Parathyroid adenoma (tissue), 2 donors: ENCODE results near the gene MOGAT3.

Experiments used
- H2AFZ ChIP-seq: fragments of 300-600 bp; sonication (generic); one replicate; pipeline ENCODE4 v1.7.0; 2017; ENCODE audit warnings: antibody characterized with exemption, mild to moderate bottlenecking
- H3K27ac ChIP-seq: fragments of 300-600 bp; sonication (generic); one replicate; pipeline ENCODE4 v1.7.0; 2017
- H3K27me3 ChIP-seq: fragments of 300-600 bp; sonication (generic); one replicate; pipeline ENCODE4 v1.7.0; 2017; ENCODE audit warnings: low read length; ENCODE audit not compliant: control insufficient read depth, insufficient read depth
- H3K36me3 ChIP-seq: fragments of 300-600 bp; sonication (generic); one replicate; pipeline ENCODE4 v1.7.0; 2017; ENCODE audit warnings: low read length; ENCODE audit not compliant: control insufficient read depth, insufficient read depth
- H3K4me1 ChIP-seq: fragments of 300-600 bp; sonication (generic); one replicate; pipeline ENCODE4 v1.7.0; 2017; ENCODE audit warnings: control low read depth
- H3K4me2 ChIP-seq: fragments of 300-600 bp; sonication (generic); one replicate; pipeline ENCODE4 v1.7.0; 2017; ENCODE audit warnings: low read length
- H3K4me3 ChIP-seq: fragments of 300-600 bp; sonication (generic); one replicate; pipeline ENCODE4 v1.7.0; 2017; ENCODE audit warnings: low read depth, low read length
- H3K79me2 ChIP-seq: fragments of 300-600 bp; sonication (generic); one replicate; pipeline ENCODE4 v1.7.0; 2017; ENCODE audit warnings: control low read depth
- H3K9ac ChIP-seq: fragments of 300-600 bp; sonication (generic); one replicate; pipeline ENCODE4 v1.7.0; 2017; ENCODE audit warnings: mild to moderate bottlenecking
- H3K9me3 ChIP-seq: fragments of 300-600 bp; sonication (generic); one replicate; pipeline ENCODE4 v1.7.0; 2017; ENCODE audit warnings: low read length; ENCODE audit not compliant: control insufficient read depth
- TF ChIP-seq, protein P1 (sequence below): fragments of 300-600 bp; sonication (generic); IDR thresholded peaks from one replicate; pipeline ENCODE4 v1.7.0; 2017; ENCODE audit warnings: antibody characterized with exemption, mild to moderate bottlenecking
- donor health status: primary hyperparathyroidism.

The MOGAT3 gene

DNA sequence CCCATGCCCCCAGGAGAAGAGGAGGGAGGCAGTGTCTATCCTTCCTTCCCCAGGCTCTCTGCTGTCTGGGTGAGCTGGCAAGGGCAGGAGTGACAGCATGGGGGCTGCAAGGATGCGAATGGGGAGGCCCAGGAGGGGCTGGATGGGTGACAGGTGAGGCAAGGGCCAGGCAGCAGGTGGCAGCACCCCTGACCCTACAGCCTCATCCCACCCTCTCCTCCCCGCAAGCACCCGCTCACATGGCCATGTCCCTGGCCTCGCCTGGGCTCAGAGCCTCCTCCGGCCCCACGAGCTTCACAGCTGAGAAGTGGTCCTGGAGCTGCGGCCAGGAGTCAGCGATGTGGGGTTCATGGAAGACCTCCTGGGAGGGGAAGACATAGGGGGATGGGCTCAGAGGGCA is 11.2 kb upstream of the MOGAT3 start:
- Histone ChIP-seq H3K4me3 (no peak overlapping the region), H3K9me3 (no peaks in the 10 kb centered on the region), H2AFZ (no peak overlapping the region), H3K4me1 (no peaks in the 10 kb centered on the region), H3K79me2 (no peaks in the 10 kb centered on the region), H3K4me2 (no peak overlapping the region), H3K27ac (no peak overlapping the region), H3K36me3 (no peaks in the 10 kb centered on the region), H3K27me3 (no peaks in the 10 kb centered on the region), H3K9ac (no peak overlapping the region)
- TF ChIP-seq, protein P1, sequence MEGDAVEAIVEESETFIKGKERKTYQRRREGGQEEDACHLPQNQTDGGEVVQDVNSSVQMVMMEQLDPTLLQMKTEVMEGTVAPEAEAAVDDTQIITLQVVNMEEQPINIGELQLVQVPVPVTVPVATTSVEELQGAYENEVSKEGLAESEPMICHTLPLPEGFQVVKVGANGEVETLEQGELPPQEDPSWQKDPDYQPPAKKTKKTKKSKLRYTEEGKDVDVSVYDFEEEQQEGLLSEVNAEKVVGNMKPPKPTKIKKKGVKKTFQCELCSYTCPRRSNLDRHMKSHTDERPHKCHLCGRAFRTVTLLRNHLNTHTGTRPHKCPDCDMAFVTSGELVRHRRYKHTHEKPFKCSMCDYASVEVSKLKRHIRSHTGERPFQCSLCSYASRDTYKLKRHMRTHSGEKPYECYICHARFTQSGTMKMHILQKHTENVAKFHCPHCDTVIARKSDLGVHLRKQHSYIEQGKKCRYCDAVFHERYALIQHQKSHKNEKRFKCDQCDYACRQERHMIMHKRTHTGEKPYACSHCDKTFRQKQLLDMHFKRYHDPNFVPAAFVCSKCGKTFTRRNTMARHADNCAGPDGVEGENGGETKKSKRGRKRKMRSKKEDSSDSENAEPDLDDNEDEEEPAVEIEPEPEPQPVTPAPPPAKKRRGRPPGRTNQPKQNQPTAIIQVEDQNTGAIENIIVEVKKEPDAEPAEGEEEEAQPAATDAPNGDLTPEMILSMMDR: no peak

DNA sequence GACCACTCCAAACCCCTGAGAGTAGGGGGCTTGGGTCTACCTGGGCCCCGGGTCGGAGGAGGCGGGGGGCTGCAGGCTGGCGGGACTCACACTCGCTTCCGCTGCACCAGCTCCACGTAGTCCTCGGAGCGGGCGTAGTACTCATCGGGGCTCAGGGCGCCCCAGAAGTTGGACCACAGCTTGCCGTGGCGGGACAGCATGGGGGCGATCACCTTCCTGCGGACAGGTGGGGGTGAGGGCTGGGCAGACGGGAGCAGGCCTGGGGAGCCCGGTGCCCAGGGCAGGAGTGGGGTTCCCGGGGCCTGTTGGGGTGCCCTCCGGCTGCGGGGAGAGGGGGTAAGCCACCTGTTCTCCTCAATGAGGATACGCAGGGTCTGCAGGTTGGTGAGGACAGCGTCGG is 10.7 kb upstream of the MOGAT3 start:
- H3K36me3 ChIP-seq: no peaks in the 10 kb centered on the region
- no peak overlapping the region for H3K27ac ChIP-seq
- no peak overlapping the region for H2AFZ ChIP-seq
- H3K27me3 ChIP-seq: no peaks in the 10 kb centered on the region
- H3K4me2 ChIP-seq: no peak overlapping the region
- TF ChIP-seq, protein P1: no peak
- H3K9me3 ChIP-seq: no peaks in the 10 kb centered on the region
- no peak overlapping the region for H3K4me3 ChIP-seq
- H3K4me1 ChIP-seq: no peaks in the 10 kb centered on the region
- no peaks in the 10 kb centered on the region for H3K79me2 ChIP-seq
- H3K9ac ChIP-seq: no peak overlapping the region

DNA sequence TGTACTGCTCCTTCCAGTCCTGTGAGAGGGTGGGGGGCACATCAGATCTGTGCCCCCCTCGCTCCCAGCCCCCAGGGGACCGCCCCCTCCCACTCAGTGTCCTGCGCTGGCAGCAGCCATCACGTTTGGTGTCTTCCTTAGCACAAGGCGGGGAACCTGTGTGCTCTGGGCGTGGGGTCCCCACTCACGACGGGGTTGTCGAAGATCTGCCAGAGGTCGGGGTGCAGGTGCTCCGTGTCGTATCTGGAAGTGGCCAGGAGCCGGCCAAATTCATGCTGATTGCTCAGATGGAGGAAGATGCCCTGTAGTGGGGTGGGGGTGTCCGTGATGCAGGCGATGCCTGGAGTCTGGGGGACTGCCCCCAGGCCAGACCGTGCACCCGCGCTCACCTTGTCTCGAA is 9.3 kb upstream of the MOGAT3 start:
- Histone ChIP-seq H3K27me3 (no peaks in the 10 kb centered on the region), H3K4me1 (no peaks in the 10 kb centered on the region), H3K36me3 (no peaks in the 10 kb centered on the region), H3K9me3 (no peaks in the 10 kb centered on the region), H3K79me2 (no peaks in the 10 kb centered on the region), H3K27ac (no peak overlapping the region), H3K4me2 (no peak overlapping the region), H3K4me3 (no peak overlapping the region), H2AFZ (no peak overlapping the region), H3K9ac (no peak overlapping the region)
- TF ChIP-seq, protein P1: no peak

DNA sequence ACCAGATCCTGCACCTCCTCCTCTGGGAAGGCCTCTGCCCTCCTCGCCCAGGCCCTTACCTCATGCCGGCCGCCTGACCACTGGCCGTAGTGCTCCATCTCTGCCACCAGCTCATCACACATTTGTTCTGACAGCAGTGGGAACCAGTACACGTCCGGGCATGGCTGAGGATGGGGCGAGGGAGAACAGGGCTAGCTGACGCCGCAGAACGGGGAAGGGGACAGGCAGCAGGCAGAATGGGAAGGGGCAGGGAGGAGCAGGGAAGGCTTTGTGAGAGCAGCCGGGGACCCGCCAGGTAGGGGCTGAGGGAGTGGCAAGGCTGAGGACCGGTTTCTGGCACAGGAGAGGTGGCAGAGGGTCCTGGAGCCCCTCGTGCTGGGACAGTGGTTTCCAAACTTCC is 8.0 kb upstream of the MOGAT3 start:
- no peak overlapping the region for H3K27ac ChIP-seq
- no peaks in the 10 kb centered on the region for H3K9me3 ChIP-seq
- no peak overlapping the region for H3K4me2 ChIP-seq
- no peaks in the 10 kb centered on the region for H3K79me2 ChIP-seq
- no peaks in the 10 kb centered on the region for H3K36me3 ChIP-seq
- H3K27me3 ChIP-seq: no peaks in the 10 kb centered on the region
- no peak overlapping the region for H3K4me3 ChIP-seq
- TF ChIP-seq, protein P1: no peak
- no peak overlapping the region for H2AFZ ChIP-seq
- no peaks in the 10 kb centered on the region for H3K4me1 ChIP-seq
- no peak overlapping the region for H3K9ac ChIP-seq

DNA sequence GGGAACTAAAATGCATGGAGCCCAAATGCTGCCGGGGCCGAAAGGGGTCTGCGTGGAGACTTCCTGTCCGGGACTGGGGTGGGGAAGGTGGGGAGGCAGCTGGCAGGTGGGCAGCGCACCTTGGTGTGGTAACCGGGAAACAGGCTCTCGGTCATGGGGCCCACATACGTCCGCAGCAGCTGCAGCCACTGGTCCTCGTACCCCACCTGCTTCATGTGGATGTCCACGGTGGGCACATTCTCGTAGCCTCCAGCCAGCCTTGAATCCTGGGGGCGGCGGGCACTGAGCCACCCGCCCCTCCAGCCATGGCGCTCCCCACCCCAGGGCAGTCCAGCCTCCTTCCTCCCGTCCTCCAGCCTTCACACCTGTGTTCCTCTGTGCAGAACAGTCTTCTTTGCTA is 6.6 kb upstream of the MOGAT3 start:
- no peaks in the 10 kb centered on the region for H3K27me3 ChIP-seq
- TF ChIP-seq, protein P1: no peak
- H3K79me2 ChIP-seq: no peaks in the 10 kb centered on the region
- no peak overlapping the region for H3K4me3 ChIP-seq
- no peak overlapping the region for H2AFZ ChIP-seq
- H3K4me1 ChIP-seq: no peaks in the 10 kb centered on the region
- no peak overlapping the region for H3K9ac ChIP-seq
- H3K9me3 ChIP-seq: no peaks in the 10 kb centered on the region
- H3K36me3 ChIP-seq: no peaks in the 10 kb centered on the region
- H3K4me2 ChIP-seq: no peak overlapping the region
- H3K27ac ChIP-seq: no peak overlapping the region
